HG03139 (cell line): ENCODE results near the gene RTF2.
"Not testable (repeated sequence)": the region's sequence is repeated elsewhere in the genome, so short reads cannot be mapped to it uniquely, and the experiment has no call there.

Experiments
- ATAC-seq: cut with Tn5 transposase; IDR thresholded peaks from one replicate; pipeline ENCODE4 v1.9.1; 2021; ENCODE audit not compliant: unreplicated experiment

The RTF2 gene

GRCh38 chr20:56469077-56469449, 636 bp downstream of the RTF2 start:
- no peak for ATAC-seq

- ATAC-seq = no peak
These were observed 15.5 kb downstream of the RTF2 start for GRCh38 chr20:56483970-56484369.

- ATAC-seq = no peak
These were observed 18.8 kb downstream of the RTF2 start for GRCh38 chr20:56487216-56487615.

GRCh38 chr20:56488566-56488965, 20.1 kb downstream of the RTF2 start:
- ATAC-seq = no peak

- ATAC-seq = no peak
These were observed 32.7 kb downstream of the RTF2 start for GRCh38 chr20:56501116-56501515.

GRCh38 chr20:56503916-56504315, 35.5 kb downstream of the RTF2 start:
- no peak for ATAC-seq

GRCh38 chr20:56504373-56505005, 36.1 kb downstream of the RTF2 start:
- no peak for ATAC-seq

GRCh38 chr20:56506103-56506502, 37.7 kb downstream of the RTF2 start:
- no peak for ATAC-seq

- no peak for ATAC-seq
These were observed 43.5 kb downstream of the RTF2 start for GRCh38 chr20:56511926-56512325.

- no peak for ATAC-seq
These were observed 45.0 kb downstream of the RTF2 start for GRCh38 chr20:56513161-56514150.

GRCh38 chr20:56516631-56517030, 48.2 kb downstream of the RTF2 start:
- ATAC-seq = no peak

GRCh38 chr20:56517211-56517610, 48.8 kb downstream of the RTF2 start:
- ATAC-seq = no peak

GRCh38 chr20:56517641-56518040, 49.2 kb downstream of the RTF2 start:
- ATAC-seq = no peak

GRCh38 chr20:56518126-56518525, 49.7 kb downstream of the RTF2 start:
- ATAC-seq = no peak

GRCh38 chr20:56518721-56519398, 50.4 kb downstream of the RTF2 start:
- ATAC-seq = no peak

GRCh38 chr20:56519551-56519950, 51.1 kb downstream of the RTF2 start:
- no peak for ATAC-seq

GRCh38 chr20:56520180-56520579, 51.8 kb downstream of the RTF2 start:
- no peak for ATAC-seq

GRCh38 chr20:56520746-56521354, 52.4 kb downstream of the RTF2 start:
- not testable (repeated sequence) for ATAC-seq

- no peak for ATAC-seq
These were observed 53.9 kb downstream of the RTF2 start for GRCh38 chr20:56522311-56522710.

GRCh38 chr20:56524444-56524843, 56.0 kb downstream of the RTF2 start, which contains the start of gene FAM209A:
Gene FAM209A, plus strand, starts transcription at chr20:56524744. Its CDS starts 65 bp downstream, at chr20:56524809.
- ATAC-seq = not testable (repeated sequence)

GRCh38 chr20:56527521-56527920, 59.1 kb downstream of the RTF2 start:
- ATAC-seq = no peak
